GM18909 (cell line): ENCODE results near the gene ALG9.
A peak's percentile ranks its signal among the peaks of the same experiment; 100 is the strongest.
"Not testable (repeated sequence)": the region's sequence is repeated elsewhere in the genome, so short reads cannot be mapped to it uniquely, and the experiment has no call there.

Experiments
- ATAC-seq: cut with Tn5 transposase; IDR thresholded peaks from one replicate; pipeline ENCODE4 v1.9.1; 2021; ENCODE audit warnings: mild to moderate bottlenecking; ENCODE audit not compliant: unreplicated experiment, poor library complexity

Gene ALG9

DNA sequence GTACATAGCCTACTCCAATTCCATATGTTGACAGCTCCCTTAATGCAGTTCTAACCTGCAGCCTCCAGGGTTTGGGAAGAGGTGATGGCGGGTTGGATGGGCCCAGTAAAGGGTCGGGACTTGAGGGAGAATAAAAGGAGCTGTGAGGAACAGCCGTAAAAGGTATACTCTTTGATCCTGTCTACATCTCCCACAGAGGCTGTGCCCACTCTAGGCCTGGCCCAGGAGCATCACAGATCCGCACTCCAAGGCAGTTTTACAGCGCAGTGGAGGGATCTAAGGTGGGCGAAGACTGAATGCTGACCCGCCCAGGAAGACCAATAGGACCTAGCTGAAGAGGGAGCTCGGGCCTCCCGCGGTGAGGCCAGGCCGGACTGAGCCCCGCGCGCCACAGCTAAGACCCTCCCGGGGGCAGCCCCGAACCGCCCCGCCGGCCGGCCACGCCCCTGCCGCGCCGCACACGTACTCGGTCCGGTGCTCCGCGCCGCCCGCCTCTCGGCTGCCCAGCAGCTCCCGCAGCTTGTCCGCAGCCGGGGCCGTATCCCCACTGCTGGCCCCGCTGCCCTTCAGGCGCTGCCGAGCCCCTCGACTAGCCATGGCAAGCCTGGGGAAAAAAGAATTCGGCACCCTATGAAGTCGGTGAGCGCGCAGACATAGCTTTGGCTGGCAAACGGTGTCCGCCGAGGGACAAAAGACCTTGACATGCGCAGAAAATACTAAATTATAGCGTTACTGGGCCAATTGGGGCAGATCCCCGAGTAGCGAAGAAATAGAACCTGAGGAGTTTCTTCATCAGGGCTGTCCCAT lies at the start of gene ALG9:
TSS of gene ALG9 (minus strand) at position 696 of the 807 bp plus-strand sequence. CDS start at position 597, 99 bp downstream.
- ATAC-seq = peak; percentile 92

- ATAC-seq = no peak
Measured at GRCh38 chr11:111920908-111921307, 49.5 kb upstream of the ALG9 start.

DNA sequence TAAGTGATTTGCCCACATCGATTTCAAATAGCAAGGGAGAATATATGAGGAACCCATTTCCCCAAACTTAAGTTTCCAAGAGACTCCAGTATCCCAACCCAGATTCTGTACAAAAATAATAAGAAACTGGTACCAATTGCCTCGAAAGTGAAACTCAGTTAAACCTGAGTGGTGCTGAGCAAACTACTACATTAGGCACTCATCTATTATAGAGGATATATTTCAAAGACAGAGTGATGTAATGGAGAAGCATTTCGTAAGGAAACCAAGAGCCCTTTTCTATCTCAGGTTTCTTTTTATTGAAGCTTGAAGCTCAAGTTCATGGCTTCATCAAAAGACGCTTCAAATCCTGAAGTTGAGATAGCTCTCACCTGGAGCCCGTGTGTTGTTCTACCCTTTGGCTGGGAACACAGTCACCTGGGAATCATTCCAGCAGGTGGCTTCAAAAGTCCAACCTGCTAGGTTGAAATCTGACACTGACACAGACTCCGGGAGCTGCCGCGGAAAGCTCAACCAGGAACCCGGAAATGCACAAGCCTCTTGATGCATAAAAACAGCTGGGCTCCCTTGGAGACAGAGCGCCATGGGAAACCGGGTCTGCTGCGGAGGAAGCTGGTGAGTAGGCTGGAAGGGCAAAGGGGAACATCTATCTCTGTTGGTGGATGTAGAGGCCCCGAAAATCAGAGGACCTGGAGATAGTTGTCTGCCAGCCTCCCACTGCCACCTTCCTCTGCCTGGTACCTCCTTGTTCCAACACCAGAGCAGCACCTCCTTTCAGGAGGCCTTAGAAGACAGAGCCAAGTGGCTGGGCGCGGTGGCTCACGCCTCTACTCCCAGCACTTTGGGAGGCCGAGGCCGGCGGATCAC lies 47.2 kb upstream of the ALG9 start, which contains the start of gene C11orf52:
TSS of gene C11orf52 (plus strand) at position 524 of the 867 bp plus-strand sequence. CDS start at position 584, 60 bp downstream.
- no peak for ATAC-seq

DNA sequence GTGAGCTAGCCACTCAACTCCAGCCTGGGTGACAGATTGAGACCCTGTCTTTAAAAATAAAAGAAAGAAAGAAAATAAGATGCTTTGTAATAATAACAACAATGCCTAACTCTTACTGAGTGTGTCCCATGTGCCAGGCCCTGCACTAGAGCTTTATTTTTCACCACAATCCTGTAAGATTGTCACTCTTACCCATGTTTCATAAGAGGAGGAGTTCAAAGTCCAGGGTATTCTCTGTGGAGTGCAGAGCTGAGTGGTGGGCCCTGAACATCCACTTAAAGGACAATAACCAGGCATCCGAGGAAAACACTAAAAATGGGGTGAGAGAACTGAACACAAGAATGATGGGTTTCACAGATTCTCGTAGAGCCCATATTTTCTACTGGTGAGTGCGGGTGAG lies 46.4 kb upstream of the ALG9 start:
- ATAC-seq = no peak

DNA sequence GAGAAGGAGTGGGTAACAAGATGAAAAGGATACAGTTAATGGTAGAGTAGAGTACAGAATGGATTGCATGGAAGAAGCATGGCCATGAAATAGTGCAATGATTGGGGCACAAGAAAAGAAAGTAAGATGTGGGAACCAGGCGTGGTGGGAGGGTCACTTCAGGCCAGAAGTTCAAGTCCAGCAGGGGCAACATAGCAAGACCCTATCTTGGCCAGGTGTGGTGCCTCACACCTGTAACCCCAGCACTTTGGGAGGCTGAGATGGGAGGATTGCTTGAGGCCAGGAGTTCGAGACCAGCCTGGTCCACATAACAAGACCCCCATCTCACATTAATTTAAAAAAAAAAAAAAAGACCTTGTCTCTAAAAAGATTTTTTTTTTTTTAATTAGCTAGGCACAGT lies 45.9 kb upstream of the ALG9 start:
- no peak for ATAC-seq

- no peak for ATAC-seq
Measured at GRCh38 chr11:111916768-111917167, 45.4 kb upstream of the ALG9 start.

DNA sequence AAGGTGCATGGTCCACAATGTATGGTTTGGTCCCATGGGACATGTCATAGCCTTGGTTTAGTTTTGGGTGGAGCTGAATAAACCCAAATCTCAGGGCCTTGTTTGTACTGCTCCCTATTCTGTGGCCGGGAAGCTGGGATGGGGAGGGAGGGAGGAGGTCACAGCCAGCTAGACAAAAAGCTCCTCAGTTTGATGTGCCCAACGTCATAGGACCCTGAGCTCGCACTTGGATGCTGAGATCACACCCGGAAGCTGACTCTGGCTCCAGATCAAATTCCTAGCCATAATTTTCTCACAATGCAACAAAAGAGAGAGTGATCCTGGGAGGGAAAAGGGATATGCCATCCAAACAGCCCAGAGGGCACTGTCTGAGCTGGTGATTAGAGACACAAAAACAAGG lies 42.6 kb upstream of the ALG9 start:
- no peak for ATAC-seq

DNA sequence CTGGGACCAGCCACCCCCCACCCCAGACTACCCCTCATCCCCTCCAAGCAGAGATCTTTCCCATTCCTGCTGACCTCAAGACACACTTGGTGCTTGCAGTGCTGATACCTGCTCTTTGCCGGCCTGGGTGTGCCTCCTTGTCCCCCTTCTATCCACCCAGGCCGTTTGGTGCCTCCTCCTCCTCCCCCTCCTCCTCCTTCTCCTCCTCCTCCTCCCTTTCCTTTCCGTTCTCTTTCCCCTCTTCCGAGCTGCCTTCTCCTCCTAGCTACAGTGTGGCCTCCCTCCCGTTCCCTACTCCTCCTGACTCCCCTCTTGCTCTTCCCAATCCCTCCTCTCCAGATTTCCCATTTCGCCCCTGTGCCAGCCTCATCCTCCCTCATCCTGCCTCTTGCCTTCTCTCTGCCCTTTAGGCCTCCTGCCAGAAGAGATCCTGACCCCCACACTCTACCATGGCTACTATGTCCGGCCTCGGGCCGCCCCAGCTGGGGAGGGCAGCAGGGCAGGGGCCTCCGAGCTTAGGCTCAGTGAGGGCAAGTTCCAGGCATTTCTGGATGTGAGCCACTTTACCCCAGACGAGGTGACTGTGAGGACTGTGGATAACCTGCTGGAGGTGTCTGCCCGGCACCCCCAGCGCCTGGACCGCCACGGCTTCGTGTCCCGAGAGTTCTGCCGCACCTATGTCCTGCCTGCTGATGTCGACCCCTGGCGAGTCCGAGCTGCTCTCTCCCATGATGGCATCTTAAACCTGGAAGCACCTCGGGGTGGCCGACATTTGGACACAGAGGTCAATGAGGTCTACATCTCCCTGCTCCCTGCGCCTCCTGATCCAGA lies 41.9 kb upstream of the ALG9 start:
- ATAC-seq = no peak

- ATAC-seq = no peak
Measured at GRCh38 chr11:111912535-111912934, 41.2 kb upstream of the ALG9 start, which contains the start of gene HSPB2. Gene HSPB2 (plus strand): TSS chr11:111912734. CDS start chr11:111912830, 96 bp downstream.

DNA sequence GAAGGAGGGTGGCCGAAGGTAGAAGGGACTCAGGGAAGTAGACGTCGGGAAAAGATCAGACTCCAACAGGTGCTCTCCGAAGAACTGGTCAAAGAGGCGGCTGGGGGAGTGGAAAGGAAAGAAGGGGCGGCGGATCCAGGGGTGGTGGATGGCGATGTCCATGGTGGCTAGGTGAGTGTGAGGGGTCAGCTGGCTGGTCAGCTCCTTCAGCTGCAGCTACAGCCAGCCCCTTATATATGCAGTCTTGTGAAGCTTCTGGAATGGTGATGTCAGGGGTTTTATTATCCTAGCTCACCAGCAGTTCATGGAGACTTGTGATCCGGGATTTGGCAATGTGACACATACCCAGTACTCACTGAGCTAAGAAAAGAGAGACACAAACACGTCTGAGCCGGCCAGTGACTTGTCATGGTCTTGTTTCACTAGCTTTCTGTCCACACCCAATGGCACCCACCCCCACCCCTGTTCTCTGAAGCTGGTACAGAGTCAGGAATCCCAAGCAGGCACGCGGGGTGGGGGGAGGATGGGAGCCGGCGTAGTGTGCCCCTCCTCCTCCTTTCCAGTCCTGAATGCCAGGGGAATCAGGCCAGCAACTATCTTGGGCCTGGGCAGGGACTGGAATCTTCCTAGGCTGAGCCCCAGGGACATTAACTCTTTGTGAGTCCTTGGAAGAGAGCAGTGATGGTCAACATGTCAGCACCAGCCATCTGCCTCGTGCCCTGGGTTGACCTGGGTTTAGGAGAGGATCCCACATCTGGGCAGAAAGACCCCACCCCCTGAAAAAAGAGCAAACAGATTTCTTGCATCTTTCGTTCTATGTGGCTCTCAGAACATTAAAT lies 40.4 kb upstream of the ALG9 start, which contains the start of gene CRYAB:
TSS of gene CRYAB (minus strand) at position 208 of the 839 bp plus-strand sequence. CDS start at position 162, 46 bp downstream.
- ATAC-seq = no peak

- no peak for ATAC-seq
Measured at GRCh38 chr11:111910676-111911562, 39.5 kb upstream of the ALG9 start.

GRCh38 chr11:111909378-111909777 lies 38.0 kb upstream of the ALG9 start:
- no peak for ATAC-seq

DNA sequence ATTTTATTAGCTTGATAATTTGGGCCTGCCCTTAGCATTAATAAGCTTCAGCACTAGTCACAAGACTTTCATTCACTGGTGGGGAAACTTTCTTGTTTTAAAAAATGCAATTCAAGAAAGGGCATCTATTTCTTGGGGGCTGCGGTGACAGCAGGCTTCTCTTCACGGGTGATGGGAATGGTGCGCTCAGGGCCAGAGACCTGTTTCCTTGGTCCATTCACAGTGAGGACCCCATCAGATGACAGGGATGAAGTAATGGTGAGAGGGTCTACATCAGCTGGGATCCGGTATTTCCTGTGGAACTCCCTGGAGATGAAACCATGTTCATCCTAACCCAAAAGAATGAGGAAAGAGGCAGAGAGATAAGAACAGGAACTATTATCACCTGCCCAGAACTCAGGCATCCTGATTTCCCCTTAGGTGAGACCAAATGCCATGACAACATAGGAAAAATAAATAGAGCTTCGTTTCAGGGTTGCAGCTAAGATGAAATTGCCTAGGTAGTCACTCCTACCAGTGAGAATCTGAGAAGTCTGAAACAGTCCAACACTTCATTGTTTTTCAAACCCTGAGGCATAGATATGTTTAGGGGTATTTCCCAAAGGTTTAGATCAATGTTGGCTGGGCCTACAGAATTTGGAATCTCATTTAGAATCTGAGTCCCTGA lies 37.4 kb upstream of the ALG9 start:
- no peak for ATAC-seq

DNA sequence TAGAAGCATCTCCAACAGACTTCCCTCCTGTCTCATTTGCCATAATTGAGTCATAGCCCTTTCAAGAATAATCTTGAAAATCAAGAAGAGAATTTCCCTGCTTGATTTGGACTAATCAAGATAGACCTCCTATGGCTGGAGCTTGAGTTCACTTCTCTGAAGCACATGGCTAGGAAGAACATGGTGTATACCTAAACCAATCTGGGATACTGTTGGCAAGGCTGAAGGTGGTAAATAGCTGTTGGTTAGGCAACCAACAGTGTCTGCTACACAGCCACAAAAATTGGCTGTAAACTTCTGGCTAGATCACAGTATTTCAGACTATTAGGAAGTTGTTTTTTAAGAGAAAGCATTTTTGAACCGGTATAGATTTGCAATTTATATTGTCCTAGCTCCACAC lies 35.3 kb upstream of the ALG9 start:
- no peak for ATAC-seq

GRCh38 chr11:111905411-111905810 lies 34.0 kb upstream of the ALG9 start:
- no peak for ATAC-seq

DNA sequence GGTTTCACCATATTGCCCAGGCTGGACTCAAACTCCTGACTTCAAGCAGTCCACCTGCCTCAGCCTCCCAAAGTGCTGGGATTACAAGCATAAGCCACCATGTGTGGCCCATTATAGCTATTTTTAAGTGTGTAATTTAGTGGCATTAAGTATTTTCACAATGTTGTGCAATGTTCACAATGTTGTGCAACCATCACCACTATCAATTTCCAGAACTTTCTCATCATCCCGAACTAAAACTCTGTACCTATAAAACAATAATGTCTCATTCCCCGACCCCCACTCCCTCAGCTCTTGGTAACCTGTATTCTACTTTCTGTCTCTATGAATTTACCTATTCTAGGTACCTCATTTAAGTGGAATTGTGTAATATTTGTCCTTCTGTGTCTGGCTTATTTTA lies 15.5 kb upstream of the ALG9 start:
- ATAC-seq = no peak

DNA sequence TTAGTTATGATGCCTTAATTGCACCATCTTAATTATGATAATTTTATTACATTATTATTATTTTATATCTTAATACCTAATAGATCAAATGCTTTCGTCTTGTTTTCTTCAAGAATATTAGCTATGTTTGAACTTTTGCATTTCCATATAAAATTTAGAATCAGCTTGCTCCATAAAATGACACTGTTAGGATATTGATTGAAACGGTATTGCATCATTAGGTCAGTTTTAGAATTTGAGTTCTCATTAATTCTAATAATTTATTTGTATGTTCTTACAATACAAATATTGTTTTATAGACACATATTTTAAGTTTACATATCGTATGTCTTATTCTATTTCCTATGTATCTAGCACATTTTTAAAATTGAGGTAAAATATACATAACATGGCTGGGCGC lies 14.7 kb upstream of the ALG9 start:
- no peak for ATAC-seq

DNA sequence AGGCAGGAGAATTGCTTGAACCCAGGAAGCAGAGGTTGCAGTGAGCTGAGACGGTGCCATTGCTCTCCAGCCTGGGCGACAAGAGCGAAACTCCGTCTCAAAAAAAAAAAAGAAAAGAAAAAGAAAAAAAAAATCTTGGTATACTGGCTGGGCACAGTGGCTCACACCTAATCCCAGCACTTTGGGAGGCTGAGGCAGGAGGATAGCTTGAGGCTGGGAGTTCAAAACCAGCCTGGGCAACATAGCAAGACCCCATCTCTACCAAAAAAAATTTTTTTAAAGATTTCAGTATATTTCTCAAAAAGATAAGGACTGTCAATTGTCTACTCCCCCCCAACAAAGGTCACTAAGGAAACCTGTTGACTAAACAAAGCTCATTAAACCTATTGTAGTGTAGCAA lies 13.7 kb upstream of the ALG9 start:
- not testable (repeated sequence) for ATAC-seq
